Lower leg skin (tissue), 4 donors: ENCODE data around the gene ERFL. TPM values are rescaled to one million over a fixed set of nuclear protein-coding genes. Genes with fewer than 3 reads are reported as not detected.

Experiments
- DNase-seq, 2 donors: peaks; one replicate each; pipeline ENCODE4 v3.0.0-alpha.2; 2019; ENCODE audit warnings: low spot score in 2 of 2
- H3K4me3 ChIP-seq: fragments of 200-600 bp; sonication (generic); 2 replicates; pipeline ENCODE4 v1.5.1; 2017; ENCODE audit warnings: mild to moderate bottlenecking, low read depth; ENCODE audit not compliant: poor library complexity, severe bottlenecking
- POLR2A ChIP-seq, 2 donors: fragments of 450-650 bp; IDR thresholded peaks; one replicate each; pipeline ENCODE4 v1.6.1; 2016 to 2017; ENCODE audit warnings: antibody characterized with exemption in 2 of 2, mild to moderate bottlenecking in 1 of 2, moderate library complexity in 1 of 2
- WGBS, 2 donors: methylation state at CpG; one replicate each; pipeline ENCODE4 v1.1.5; 2018; 5-methylcytosine and 5-hydroxymethylcytosine counted together
- intact Hi-C: fragments of 100-400 bp; cut with DNase I; formaldehyde crosslinking; loops from one replicate; pipeline ENCODE4 v1.15.0; 2023; ENCODE audit warnings: low total_unique reads
- microRNA-seq, 2 donors: library from miRNA; unstranded; fragments of <30 nt; microRNA quantifications; one replicate each; pipeline ENCODE4, GENCODE V29; 2016; ENCODE audit warnings: borderline replicate concordance in 2 of 2, borderline number of aligned reads in 1 of 2
- total RNA-seq, 4 donors: library from RNA; depleted of rRNA; stranded (reverse); fragments of >200 nt; gene quantifications; one replicate each; pipeline ENCODE4 v1.1.0, GENCODE V29; 2016
- TF ChIP-seq, protein P1 (sequence below), 3 donors: fragments of 450-650 bp; IDR thresholded peaks; one replicate each; pipeline ENCODE4 v1.5.1; 2016; ENCODE audit warnings: antibody characterized with exemption in 3 of 3, mild to moderate bottlenecking in 3 of 3, moderate library complexity in 2 of 3

ERFL gene
- total RNA-seq, 4 donors from 2014 or later: 0.16 TPM; not detected in 3

DNA sequence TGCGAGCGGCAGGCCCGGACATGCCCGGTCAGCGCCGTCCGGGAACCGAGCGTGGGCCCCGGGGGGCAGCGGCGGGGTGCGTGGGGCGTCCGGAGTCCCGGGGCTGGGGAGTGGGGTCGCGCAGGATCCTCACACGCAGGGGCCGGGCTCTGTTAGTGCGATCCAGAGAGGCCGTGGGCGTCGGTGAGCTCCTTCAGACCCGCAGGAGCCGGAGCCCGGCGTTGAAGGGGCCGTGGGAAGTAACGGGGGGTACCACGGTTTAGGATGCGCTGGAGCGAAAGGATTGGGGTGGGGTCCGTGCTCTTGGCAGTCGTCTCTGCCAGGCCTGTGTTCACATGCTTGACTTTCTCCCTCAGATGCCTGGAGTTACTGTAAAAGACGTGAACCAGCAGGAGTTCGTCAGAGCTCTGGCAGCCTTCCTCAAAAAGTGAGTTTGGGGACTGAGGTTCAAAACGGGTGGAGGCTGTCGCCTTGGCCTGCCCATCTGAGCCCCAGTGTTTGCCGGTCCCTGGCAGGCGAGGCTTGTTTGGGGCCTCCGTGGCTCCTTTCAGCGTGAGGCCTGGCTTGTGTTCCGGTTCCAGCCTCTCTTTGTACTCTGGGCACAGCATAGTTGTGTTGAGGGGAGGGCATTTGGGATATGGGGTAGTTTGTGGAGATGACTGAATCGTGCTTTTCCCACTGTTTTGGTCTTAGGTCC, 67.7 kb downstream of the ERFL start:
- peak overlapping the region; percentile 84 for H3K4me3 ChIP-seq
- DNase-seq: peak in 1 of 2 donors; percentile 33

DNA sequence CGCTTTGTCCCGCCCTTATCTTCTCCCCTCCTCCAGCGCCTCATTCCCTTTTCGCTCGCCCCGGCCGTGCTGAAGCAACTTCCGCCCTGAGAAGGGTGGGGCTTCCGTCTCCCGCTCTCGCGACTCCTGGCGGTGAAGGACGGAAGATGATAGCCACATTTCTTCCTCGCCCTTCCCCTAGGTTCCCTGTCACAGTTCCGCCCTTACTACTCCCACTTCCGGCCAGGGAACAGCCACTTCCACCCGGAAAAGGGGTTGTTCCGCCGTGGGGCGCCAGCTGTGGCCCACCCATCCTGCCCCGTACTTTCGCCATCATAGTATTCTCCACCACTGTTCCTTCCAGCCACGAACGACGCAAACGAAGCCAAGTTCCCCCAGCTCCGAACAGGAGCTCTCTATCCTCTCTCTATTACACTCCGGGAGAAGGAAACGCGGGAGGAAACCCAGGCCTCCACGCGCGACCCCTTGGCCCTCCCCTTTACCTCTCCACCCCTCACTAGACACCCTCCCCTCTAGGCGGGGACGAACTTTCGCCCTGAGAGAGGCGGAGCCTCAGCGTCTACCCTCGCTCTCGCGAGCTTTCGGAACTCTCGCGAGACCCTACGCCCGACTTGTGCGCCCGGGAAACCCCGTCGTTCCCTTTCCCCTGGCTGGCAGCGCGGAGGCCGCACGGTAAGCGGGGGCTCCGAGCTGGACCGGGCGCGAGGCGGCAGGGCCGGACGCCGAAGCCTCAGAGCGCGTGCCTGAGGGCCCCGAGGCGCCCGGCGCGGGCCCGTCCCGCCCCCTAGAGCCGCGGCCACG, 68.4 kb downstream of the ERFL start, which contains the start of gene RPS19:
RPS19 (plus strand) TSS at position 638 of the 801 bp plus-strand sequence. CDS start 520 bp downstream, outside the sequence.
- peak within 1 kb of the TSS; percentile 84 for H3K4me3 ChIP-seq
- intact Hi-C loops: no loop called here
- 0% methylated on average over 51 to 63 of the region's 76 CpGs for WGBS, 2 donors
- TF ChIP-seq POLR2A (IDR thresholded peaks at IDR 0.05): no peak
- TF ChIP-seq, protein P1, sequence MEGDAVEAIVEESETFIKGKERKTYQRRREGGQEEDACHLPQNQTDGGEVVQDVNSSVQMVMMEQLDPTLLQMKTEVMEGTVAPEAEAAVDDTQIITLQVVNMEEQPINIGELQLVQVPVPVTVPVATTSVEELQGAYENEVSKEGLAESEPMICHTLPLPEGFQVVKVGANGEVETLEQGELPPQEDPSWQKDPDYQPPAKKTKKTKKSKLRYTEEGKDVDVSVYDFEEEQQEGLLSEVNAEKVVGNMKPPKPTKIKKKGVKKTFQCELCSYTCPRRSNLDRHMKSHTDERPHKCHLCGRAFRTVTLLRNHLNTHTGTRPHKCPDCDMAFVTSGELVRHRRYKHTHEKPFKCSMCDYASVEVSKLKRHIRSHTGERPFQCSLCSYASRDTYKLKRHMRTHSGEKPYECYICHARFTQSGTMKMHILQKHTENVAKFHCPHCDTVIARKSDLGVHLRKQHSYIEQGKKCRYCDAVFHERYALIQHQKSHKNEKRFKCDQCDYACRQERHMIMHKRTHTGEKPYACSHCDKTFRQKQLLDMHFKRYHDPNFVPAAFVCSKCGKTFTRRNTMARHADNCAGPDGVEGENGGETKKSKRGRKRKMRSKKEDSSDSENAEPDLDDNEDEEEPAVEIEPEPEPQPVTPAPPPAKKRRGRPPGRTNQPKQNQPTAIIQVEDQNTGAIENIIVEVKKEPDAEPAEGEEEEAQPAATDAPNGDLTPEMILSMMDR (IDR thresholded peaks at IDR 0.05): peak in 1 of 3 donors; percentile 86
- DNase-seq: peak; percentile 98 to 100

More for the DNA sequence above, 67.7 kb downstream of the ERFL start:
- intact Hi-C loops: no loop called here
- TF ChIP-seq, protein P1 (IDR thresholded peaks at IDR 0.05): no peak
- no peak for TF ChIP-seq POLR2A (IDR thresholded peaks at IDR 0.05)
- WGBS, 2 donors: 0 to 1% methylated on average over 27 to 34 of the region's 45 CpGs

DNA sequence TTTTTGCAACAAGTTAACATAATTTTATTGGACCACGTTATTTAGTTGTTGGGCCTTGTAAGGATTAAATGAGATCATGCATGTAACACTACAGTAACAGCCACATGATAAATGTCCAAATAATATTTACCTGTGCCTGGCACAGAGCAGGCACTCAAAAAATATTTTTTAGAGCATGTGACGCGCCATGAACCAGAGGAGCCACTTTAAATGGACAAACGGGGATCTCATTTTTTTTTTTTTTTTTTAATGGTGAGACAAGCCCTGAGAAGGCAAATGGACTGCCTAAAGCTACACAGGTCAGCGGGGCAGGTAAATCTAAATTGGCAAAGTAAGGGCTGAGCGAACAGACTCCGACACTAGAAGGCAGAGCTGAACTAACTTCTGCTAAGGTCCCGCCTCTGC, 69.0 kb downstream of the ERFL start:
- 2 to 3% methylated on average over 8 of the region's 8 CpGs for WGBS, 2 donors
- DNase-seq: no peak
- intact Hi-C loops: no loop called here
- H3K4me3 ChIP-seq: no peak overlapping the region
- TF ChIP-seq POLR2A (IDR thresholded peaks at IDR 0.05): no peak
- TF ChIP-seq, protein P1 (IDR thresholded peaks at IDR 0.05): no peak

Small RNAs within 50 kb of the gene (microRNA-seq; reads per million reads assigned to microRNA genes)
- 0 reads per million in 2 donors for gene MIR6797

Other genes with a start within 250 kb of the ERFL start
- gene CEACAM7, start 240.2 kb downstream of the ERFL start, total RNA-seq: 1 to 10 TPM; 3.7 to 7.8 (median 5.0) TPM
- 10 to 100 TPM in 2 of 4 donors, 1 to 10 TPM in 2; 6.0 to 14.0 (median 9.1) TPM for gene CEACAM5, start 219.8 kb downstream of the ERFL start, total RNA-seq
- gene CEACAM6, start 172.9 kb downstream of the ERFL start, total RNA-seq: 10 to 100 TPM in 2 of 4 donors, 1 to 10 TPM in 2; 2.6 to 23.1 (median 14.5) TPM
- gene CEACAM3, start 131.9 kb downstream of the ERFL start, total RNA-seq: not detected
- not detected for gene LYPD4, start 83.8 kb downstream of the ERFL start, total RNA-seq
- not detected for gene DMRTC2, start 83.4 kb downstream of the ERFL start, total RNA-seq
- gene RPS19, start 68.2 kb downstream of the ERFL start, total RNA-seq: 1,000 to 10,000 TPM; 1,327 to 3,048 (median 2,121) TPM
- gene CD79A, start 51.2 kb downstream of the ERFL start, total RNA-seq: under 1 TPM in 1 of 4 donors, not detected in 3; 0.81 TPM
- gene ARHGEF1, start 45.3 kb downstream of the ERFL start, total RNA-seq: 10 to 100 TPM; 56.9 to 94.3 (median 68.7) TPM
- 100 to 1,000 TPM; 125 to 152 (median 128) TPM for gene RABAC1, start 30.9 kb upstream of the ERFL start, total RNA-seq
- gene ATP1A3, start 65.8 kb upstream of the ERFL start, total RNA-seq: not detected
- gene GRIK5, start 141.8 kb upstream of the ERFL start, total RNA-seq: 1 to 10 TPM in 1 of 4 donors, under 1 TPM in 3; 0.11 to 1.4 (median 0.82) TPM
- gene ZNF574, start 147.7 kb upstream of the ERFL start, total RNA-seq: 10 to 100 TPM; 28.4 to 52.1 (median 30.8) TPM
- 1 to 10 TPM in 2 of 4 donors, under 1 TPM in 2; 0.67 to 3.8 (median 1.0) TPM for gene POU2F2, start 204.0 kb upstream of the ERFL start, total RNA-seq